NOMO-1 treated with dmso at 0.1 percent for 144 hours (cell line): ENCODE data around the gene STOM.
"Not testable (repeated sequence)": the region's sequence is repeated elsewhere in the genome, so short reads cannot be mapped to it uniquely, and the experiment has no call there.

Experiments used
- DNase-seq: peaks from one replicate; lab custom pipeline; 2025; ENCODE audit not compliant: unreplicated experiment; lab: John Stamatoyannopoulos, UW

The STOM gene

GRCh38 chr9:121303456-121304451 is 66.3 kb downstream of the STOM start:
- no peak for DNase-seq

- no peak for DNase-seq
Observed at GRCh38 chr9:121302786-121303185, 67.3 kb downstream of the STOM start.

GRCh38 chr9:121302341-121302740 is 67.7 kb downstream of the STOM start:
- no peak for DNase-seq

- no peak for DNase-seq
Observed at GRCh38 chr9:121301881-121302286, 68.2 kb downstream of the STOM start.

- DNase-seq = no peak
Observed at GRCh38 chr9:121300283-121301119, 69.5 kb downstream of the STOM start.

- no peak for DNase-seq
Observed at GRCh38 chr9:121299467-121300282, 70.4 kb downstream of the STOM start.

GRCh38 chr9:121298689-121299466 is 71.2 kb downstream of the STOM start:
- DNase-seq = no peak

GRCh38 chr9:121298016-121298538 is 72.0 kb downstream of the STOM start:
- DNase-seq = no peak

GRCh38 chr9:121297389-121297788 is 72.7 kb downstream of the STOM start:
- peak; percentile 64 for DNase-seq

GRCh38 chr9:121296213-121297127 is 73.6 kb downstream of the STOM start:
- DNase-seq = no peak

- DNase-seq = no peak
Observed at GRCh38 chr9:121295662-121296191, 74.3 kb downstream of the STOM start.

GRCh38 chr9:121294866-121295661 is 75.0 kb downstream of the STOM start:
- DNase-seq = no peak

GRCh38 chr9:121294151-121294743 is 75.8 kb downstream of the STOM start:
- no peak for DNase-seq

GRCh38 chr9:121292801-121293241 is 77.2 kb downstream of the STOM start:
- no peak for DNase-seq

GRCh38 chr9:121292051-121292450 is 78.0 kb downstream of the STOM start:
- no peak for DNase-seq

GRCh38 chr9:121291536-121291935 is 78.5 kb downstream of the STOM start:
- not testable (repeated sequence) for DNase-seq

GRCh38 chr9:121289772-121290370 is 80.2 kb downstream of the STOM start:
- no peak for DNase-seq
